Mesendoderm (in vitro differentiated cells): ENCODE measurements around the gene LCN6.

Experiments
- DNase-seq: peaks from one replicate; pipeline ENCODE4 v3.0.0; 2013
- H2AK5ac ChIP-seq: 2 replicates; pipeline ENCODE4 v1.6.1; 2013; ENCODE audit warnings: low read length, inconsistent platforms
- H2BK120ac ChIP-seq: 2 replicates; pipeline ENCODE4 v1.6.1; 2013; ENCODE audit warnings: low read depth, mild to moderate bottlenecking, low read length, moderate library complexity, mixed read lengths
- H2BK15ac ChIP-seq: replicated peaks from 2 replicates; pipeline ENCODE4 v1.6.1; 2013; ENCODE audit warnings: low read depth, mild to moderate bottlenecking, moderate library complexity
- H2BK5ac ChIP-seq: 2 replicates; pipeline ENCODE4 v1.6.1; 2013; ENCODE audit warnings: low read length, inconsistent platforms
- H3K18ac ChIP-seq: 2 replicates; pipeline ENCODE4 v1.6.1; 2013; ENCODE audit warnings: mild to moderate bottlenecking, low read length, mixed read lengths
- H3K23ac ChIP-seq: one replicate; pipeline ENCODE4 v1.6.1; 2013; ENCODE audit warnings: low read length
- H3K27ac ChIP-seq: 2 replicates; pipeline ENCODE4 v1.5.1; 2013; ENCODE audit warnings: low read depth, mild to moderate bottlenecking, inconsistent platforms, low read length, moderate library complexity
- H3K27me3 ChIP-seq: 2 replicates; pipeline ENCODE4 v1.6.1; 2013; ENCODE audit warnings: low read length, control low read depth, mild to moderate bottlenecking, inconsistent platforms; ENCODE audit not compliant: insufficient read depth, poor library complexity
- H3K36me3 ChIP-seq: 2 replicates; pipeline ENCODE4 v1.6.1; 2013; ENCODE audit warnings: low read length, inconsistent platforms; ENCODE audit not compliant: control insufficient read depth, insufficient read depth
- H3K4ac ChIP-seq: one replicate; pipeline ENCODE4 v1.6.1; 2013; ENCODE audit warnings: low read depth, mild to moderate bottlenecking, low read length, moderate library complexity
- H3K4me1 ChIP-seq: 2 replicates; pipeline ENCODE4 v1.6.1; 2013; ENCODE audit warnings: low read depth, low read length, inconsistent platforms; ENCODE audit not compliant: control insufficient read depth
- H3K4me2 ChIP-seq: 2 replicates; pipeline ENCODE4 v1.6.1; 2013; ENCODE audit warnings: low read length
- H3K4me3 ChIP-seq: 2 replicates; pipeline ENCODE4 v1.5.1; 2013; ENCODE audit warnings: mild to moderate bottlenecking, low read length
- H3K56ac ChIP-seq: one replicate; pipeline ENCODE4 v1.6.1; 2013; ENCODE audit warnings: low read length
- H3K79me1 ChIP-seq: 2 replicates; pipeline ENCODE4 v1.6.1; 2013; ENCODE audit warnings: low read length, inconsistent platforms
- H3K79me2 ChIP-seq: 2 replicates; pipeline ENCODE4 v1.6.1; 2013; ENCODE audit warnings: mild to moderate bottlenecking, low read length; ENCODE audit not compliant: control insufficient read depth, insufficient read depth
- H3K9ac ChIP-seq: 2 replicates; pipeline ENCODE4 v1.6.1; 2013; ENCODE audit warnings: low read length, inconsistent platforms
- H4K5ac ChIP-seq: one replicate; pipeline ENCODE4 v1.6.1; 2013; ENCODE audit warnings: low read length
- H4K8ac ChIP-seq: one replicate; pipeline ENCODE4 v1.6.1; 2013; ENCODE audit warnings: low read depth, mild to moderate bottlenecking, control low read depth, low read length, moderate library complexity
- WGBS: extraction: QIAGEN DNeasy Blood & Tissue Kit; methylation state at CpG from one replicate; pipeline ENCODE4 v1.1.7; 2013; ENCODE audit warnings: low lambda C conversion rate, missing lambda C conversion rate; ENCODE audit not compliant: insufficient coverage; ENCODE audit errors: extremely low coverage; 5-methylcytosine and 5-hydroxymethylcytosine counted together

Gene LCN6

DNA sequence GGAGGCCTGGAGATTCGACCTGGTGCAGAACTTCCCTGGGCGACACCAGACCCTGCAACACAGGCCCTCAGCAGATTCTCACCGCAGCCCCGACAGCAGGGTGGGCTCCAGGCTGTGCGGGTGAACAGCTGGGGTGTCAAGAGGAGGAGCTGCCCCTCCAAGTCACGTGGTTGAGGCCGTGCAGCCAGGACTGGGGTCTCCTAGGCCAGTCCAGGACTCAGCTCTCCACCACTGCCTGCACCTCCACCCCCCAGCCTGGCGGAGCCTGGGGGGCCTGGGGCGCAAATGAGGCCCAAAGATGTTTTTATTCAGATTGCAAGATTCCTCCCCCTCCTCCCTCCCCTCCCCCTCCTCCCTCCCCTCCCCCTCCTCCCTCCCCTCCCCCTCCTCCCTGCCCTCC is 51.8 kb downstream of the LCN6 start:
- WGBS, result no CpG with 5 or more reads among the region's 9 CpGs
- Histone ChIP-seq H2AK5ac (no peak overlapping the region), H3K4me3 (no peak overlapping the region), H3K4me2 (no peak overlapping the region), H3K23ac (no peak overlapping the region), H3K56ac (no peak overlapping the region), H3K27ac (no peak overlapping the region), H3K27me3 (no peaks in the 10 kb centered on the region), H3K79me2 (no peaks in the 10 kb centered on the region), H3K18ac (no peak overlapping the region), H4K5ac (no peak overlapping the region), H2BK5ac (no peak overlapping the region), H4K8ac (no peak overlapping the region), H3K4me1 (peaks cover 2% of the 10 kb centered on the region), H3K9ac (no peak overlapping the region), H3K4ac (no peak overlapping the region), H2BK15ac (no peak overlapping the region), H2BK120ac (no peak overlapping the region), H3K36me3 (no peaks in the 10 kb centered on the region), H3K79me1 (no peaks in the 10 kb centered on the region)
- no peak for DNase-seq

DNA sequence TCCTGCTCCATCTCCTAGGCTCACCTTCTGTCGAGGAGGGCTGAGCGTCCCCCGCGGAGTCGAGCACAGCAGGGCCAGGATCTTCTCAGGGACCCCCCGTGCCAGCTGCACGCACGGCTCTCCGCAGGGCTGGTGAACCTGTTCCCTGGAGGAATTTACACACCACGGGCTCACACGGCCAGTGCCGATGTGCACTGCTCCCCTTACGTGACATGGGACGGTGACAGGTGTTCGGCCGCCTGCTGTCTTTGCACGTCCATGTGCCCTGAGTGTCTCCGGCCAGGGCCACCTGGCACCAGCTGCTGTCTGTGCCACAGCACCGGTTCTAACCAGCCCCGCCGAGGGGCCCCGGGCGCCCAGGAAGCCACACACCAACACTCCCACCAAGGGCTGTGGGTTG is 52.4 kb downstream of the LCN6 start:
- Histone ChIP-seq H3K4me3 (no peak overlapping the region), H3K4ac (no peak overlapping the region), H3K79me2 (no peaks in the 10 kb centered on the region), H4K8ac (no peak overlapping the region), H2BK120ac (no peak overlapping the region), H3K27ac (no peak overlapping the region), H3K56ac (no peak overlapping the region), H3K4me2 (no peak overlapping the region), H2BK15ac (no peak overlapping the region), H2AK5ac (no peak overlapping the region), H3K36me3 (no peaks in the 10 kb centered on the region), H3K18ac (no peak overlapping the region), H4K5ac (no peak overlapping the region), H3K9ac (no peak overlapping the region), H3K79me1 (no peaks in the 10 kb centered on the region), H2BK5ac (no peak overlapping the region), H3K23ac (no peak overlapping the region), H3K27me3 (no peaks in the 10 kb centered on the region), H3K4me1 (peaks cover 2% of the 10 kb centered on the region)
- DNase-seq, result no peak
- WGBS, result no CpG with 5 or more reads among the region's 23 CpGs

DNA sequence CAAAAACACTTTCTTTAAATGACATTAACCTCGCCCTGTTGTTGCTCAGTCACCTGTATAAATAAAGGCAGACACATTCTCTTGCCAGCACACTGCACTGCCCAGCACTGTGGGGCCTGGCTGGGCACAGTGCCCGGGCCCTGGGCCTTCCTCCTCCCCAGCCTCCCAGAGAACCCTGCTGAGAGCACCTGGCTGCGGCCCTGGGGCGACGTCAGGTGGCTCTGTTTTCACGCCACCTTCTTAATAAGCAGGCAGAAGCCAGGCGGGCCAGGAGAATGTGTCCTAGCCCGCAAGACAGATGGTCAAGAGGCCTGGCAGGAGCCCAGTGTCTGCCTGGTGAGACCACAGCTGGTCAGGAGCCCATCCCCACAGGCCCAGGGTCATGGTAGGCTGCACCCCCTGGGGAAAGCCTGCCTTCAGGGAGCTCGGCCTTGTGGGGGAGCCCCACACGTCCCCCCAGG is 52.9 kb downstream of the LCN6 start:
- Histone ChIP-seq H3K18ac (no peak overlapping the region), H3K79me1 (no peaks in the 10 kb centered on the region), H3K4me3 (no peak overlapping the region), H3K23ac (no peak overlapping the region), H2BK5ac (no peak overlapping the region), H3K4me1 (peaks cover 2% of the 10 kb centered on the region), H4K5ac (no peak overlapping the region), H3K79me2 (no peaks in the 10 kb centered on the region), H2BK120ac (no peak overlapping the region), H3K9ac (no peak overlapping the region), H3K4ac (no peak overlapping the region), H2BK15ac (no peak overlapping the region), H3K4me2 (no peak overlapping the region), H2AK5ac (no peak overlapping the region), H3K56ac (no peak overlapping the region), H3K27me3 (no peaks in the 10 kb centered on the region), H3K36me3 (no peaks in the 10 kb centered on the region), H3K27ac (no peak overlapping the region), H4K8ac (no peak overlapping the region)
- WGBS, result no CpG with 5 or more reads among the region's 10 CpGs
- no peak for DNase-seq

DNA sequence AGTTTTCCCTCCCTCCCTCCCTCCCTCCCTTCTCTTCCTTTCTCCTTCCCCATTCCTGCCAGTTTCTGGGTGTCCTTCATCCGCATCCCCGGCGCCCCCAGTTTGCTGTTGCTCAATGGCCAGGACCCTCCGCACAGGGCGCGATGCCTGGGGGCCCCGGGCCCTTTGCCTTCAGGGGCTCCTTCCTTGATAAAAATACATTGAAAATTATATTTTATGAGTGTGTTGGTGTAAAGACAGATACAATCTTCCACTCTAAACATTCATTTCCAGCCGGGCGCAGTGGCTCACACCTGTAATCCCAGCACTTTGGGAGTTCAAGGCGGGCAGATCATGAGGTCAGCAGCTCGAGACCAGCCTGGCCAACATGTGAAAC is 53.5 kb downstream of the LCN6 start:
- Histone ChIP-seq H3K27me3 (no peaks in the 10 kb centered on the region), H2BK15ac (no peak overlapping the region), H3K27ac (no peak overlapping the region), H2BK120ac (no peak overlapping the region), H2AK5ac (no peak overlapping the region), H2BK5ac (no peak overlapping the region), H3K4me2 (no peak overlapping the region), H3K36me3 (no peaks in the 10 kb centered on the region), H3K18ac (no peak overlapping the region), H3K9ac (no peak overlapping the region), H3K56ac (no peak overlapping the region), H3K4ac (no peak overlapping the region), H3K23ac (no peak overlapping the region), H3K79me2 (no peaks in the 10 kb centered on the region), H4K8ac (no peak overlapping the region), H3K4me3 (no peak overlapping the region), H4K5ac (no peak overlapping the region), H3K4me1 (peaks cover 2% of the 10 kb centered on the region), H3K79me1 (no peaks in the 10 kb centered on the region)
- no peak for DNase-seq
- no CpG with 5 or more reads among the region's 11 CpGs for WGBS

DNA sequence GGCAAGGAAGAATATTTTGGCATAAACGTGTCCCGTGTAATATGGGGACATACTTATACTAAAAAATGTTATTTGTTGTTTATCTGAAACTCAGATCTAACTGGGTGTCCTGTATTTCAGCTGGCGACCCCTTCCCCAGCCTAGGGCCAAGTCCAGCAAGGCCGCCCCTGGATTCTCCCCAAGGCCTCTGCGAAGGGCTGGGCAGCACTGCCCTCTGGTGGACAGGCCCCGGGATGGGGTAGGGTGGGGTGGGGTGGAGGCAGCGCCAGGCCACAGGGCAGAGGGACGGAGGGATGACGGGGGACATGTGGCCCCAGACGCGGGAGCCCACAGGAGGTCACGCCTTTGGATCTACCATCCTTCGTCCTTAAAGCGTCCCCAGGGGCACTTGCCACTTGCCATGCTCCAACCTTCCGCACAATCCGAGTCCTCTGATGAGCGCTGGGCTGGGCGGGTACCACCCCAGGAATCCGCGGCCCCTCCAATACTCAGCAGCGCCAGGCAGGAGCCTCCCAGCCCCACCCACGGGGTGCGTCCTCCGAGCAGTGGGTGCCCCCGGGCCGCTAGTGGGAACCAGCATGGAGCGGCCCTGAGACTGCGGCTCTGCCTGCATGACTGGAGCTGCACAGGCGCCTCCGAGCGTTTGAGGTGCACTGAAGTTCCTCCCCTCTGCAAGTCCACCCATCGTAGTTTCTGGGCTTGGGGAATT is 54.0 kb downstream of the LCN6 start:
- Histone ChIP-seq H2AK5ac (no peak overlapping the region), H3K56ac (peak overlapping the region; percentile 42), H3K4me1 (peaks cover 2% of the 10 kb centered on the region), H2BK15ac (no peak overlapping the region), H2BK5ac (no peak overlapping the region), H3K36me3 (no peaks in the 10 kb centered on the region), H3K9ac (no peak overlapping the region), H3K27ac (no peak overlapping the region), H3K4ac (no peak overlapping the region), H3K79me1 (no peaks in the 10 kb centered on the region), H4K5ac (no peak overlapping the region), H3K18ac (no peak overlapping the region), H2BK120ac (no peak overlapping the region), H3K27me3 (no peaks in the 10 kb centered on the region), H3K79me2 (no peaks in the 10 kb centered on the region), H4K8ac (no peak overlapping the region), H3K4me3 (no peak overlapping the region), H3K4me2 (no peak overlapping the region), H3K23ac (no peak overlapping the region)
- no CpG with 5 or more reads among the region's 32 CpGs for WGBS
- DNase-seq, result peak; percentile 68
